Uterus (tissue), 4 donors: ENCODE measurements around the gene AKR1E2. TPM values are rescaled to one million over a fixed set of nuclear protein-coding genes. Genes with fewer than 3 reads are reported as not detected.

Experiments used
- DNase-seq, 2 donors: peaks; one replicate each; pipeline ENCODE4 v3.0.0-alpha.2; 2019 to 2020
- H3K27ac ChIP-seq, 2 donors: fragments of 200-600 bp; sonication (generic); 1 replicate in 1 of 2; 2 replicates in 1 of 2; pipeline ENCODE4 v1.5.1; 2016 to 2018
- H3K27me3 ChIP-seq, 2 donors: fragments of 200-600 bp; sonication (generic); one replicate each; pipeline ENCODE4 v1.5.1; 2018 to 2019; ENCODE audit warnings: control low read depth in 1 of 2
- H3K36me3 ChIP-seq, 2 donors: fragments of 200-600 bp; sonication (generic); one replicate each; pipeline ENCODE4 v1.5.1; 2019; ENCODE audit warnings: control low read depth in 1 of 2
- H3K4me1 ChIP-seq, 2 donors: fragments of 200-600 bp; sonication (generic); one replicate each; pipeline ENCODE4 v1.5.1; 2018 to 2019; ENCODE audit warnings: control low read depth in 1 of 2
- H3K4me3 ChIP-seq, 2 donors: fragments of 200-600 bp; sonication (generic); 1 replicate in 1 of 2; 2 replicates in 1 of 2; pipeline ENCODE4 v1.5.1; 2018 to 2019; ENCODE audit warnings: mild to moderate bottlenecking in 1 of 2
- H3K9me3 ChIP-seq, 2 donors: fragments of 200-600 bp; sonication (generic); one replicate each; pipeline ENCODE4 v1.5.1; 2019; ENCODE audit warnings: control low read depth in 1 of 2
- CTCF ChIP-seq, 4 experiments: fragments of 200-600 bp in 2 of 4; fragments of 450-650 bp in 2 of 4; sonication (generic) in 2 of 4; IDR thresholded peaks; one replicate each; pipeline ENCODE4 v1.5.1; 2016 to 2019; ENCODE audit warnings: antibody characterized with exemption in 4 of 4, mild to moderate bottlenecking in 2 of 4, moderate library complexity in 1 of 4
- POLR2A ChIP-seq, 2 donors: fragments of 450-650 bp; IDR thresholded peaks; one replicate each; pipeline ENCODE4 v1.6.1; 2016; ENCODE audit warnings: antibody characterized with exemption in 2 of 2, mild to moderate bottlenecking in 1 of 2, moderate library complexity in 1 of 2
- intact Hi-C: fragments of 100-400 bp; cut with DNase I; formaldehyde crosslinking; loops from one replicate; pipeline ENCODE4 v1.15.1; 2023; ENCODE audit warnings: low total_unique reads
- total RNA-seq, 4 donors: library from RNA; depleted of rRNA in 3 of 4; stranded (reverse); fragments of >200 nt in 3 of 4; gene quantifications; one replicate each; pipeline versions ENCODE4 v1.1.0 to v1.2.4, GENCODE V29; 2014 to 2023
- donor health status: DM: yes; HTN: yes; CAD: no.

AKR1E2 gene
- total RNA-seq, 4 donors from 2014 or later: 1.8 to 31.3 (median 16.1) TPM

- Histone ChIP-seq H3K4me1 (no peaks in the 10 kb centered on the region), H3K27ac (no peak overlapping the region), H3K9me3 (no peaks in the 10 kb centered on the region), H3K4me3 (no peak overlapping the region), H3K36me3 (no peaks in the 10 kb centered on the region), H3K27me3 (no peaks in the 10 kb centered on the region)
- intact Hi-C loops: no loop called here
- DNase-seq: no peak
- TF ChIP-seq CTCF (IDR thresholded peaks at IDR 0.05): no peak
- TF ChIP-seq POLR2A (IDR thresholded peaks at IDR 0.05): no peak
Measured at GRCh38 chr10:4819707-4820106, 6.3 kb upstream of the AKR1E2 start.

- no peak for DNase-seq
- Histone ChIP-seq H3K27ac (no peak overlapping the region), H3K36me3 (no peaks in the 10 kb centered on the region), H3K4me3 (no peak overlapping the region), H3K27me3 (no peaks in the 10 kb centered on the region), H3K4me1 (no peaks in the 10 kb centered on the region), H3K9me3 (no peaks in the 10 kb centered on the region)
- intact Hi-C loops: no loop called here
- TF ChIP-seq CTCF (IDR thresholded peaks at IDR 0.05) (no peak), POLR2A (IDR thresholded peaks at IDR 0.05) (no peak)
Measured at GRCh38 chr10:4820804-4821401, 5.1 kb upstream of the AKR1E2 start.

- intact Hi-C loops: no loop called here
- H3K27ac ChIP-seq: no peak overlapping the region
- H3K4me3 ChIP-seq: no peak overlapping the region
- DNase-seq: no peak
- no peaks in the 10 kb centered on the region for H3K27me3 ChIP-seq
- H3K36me3 ChIP-seq: no peaks in the 10 kb centered on the region
- H3K4me1 ChIP-seq: no peaks in the 10 kb centered on the region
- TF ChIP-seq POLR2A (IDR thresholded peaks at IDR 0.05) (no peak), CTCF (IDR thresholded peaks at IDR 0.05) (no peak)
- H3K9me3 ChIP-seq: no peaks in the 10 kb centered on the region
Measured at GRCh38 chr10:4822208-4822607, 3.8 kb upstream of the AKR1E2 start.

GRCh38 chr10:4824791-4825310, 1.2 kb upstream of the AKR1E2 start:
- no peaks in the 10 kb centered on the region for H3K4me1 ChIP-seq
- intact Hi-C loops: no loop called here

More at GRCh38 chr10:4824791-4825310, 1.2 kb upstream of the AKR1E2 start:
- no peak for TF ChIP-seq CTCF (IDR thresholded peaks at IDR 0.05)
- TF ChIP-seq POLR2A (IDR thresholded peaks at IDR 0.05): no peak
- Histone ChIP-seq H3K36me3 (no peaks in the 10 kb centered on the region), H3K27me3 (no peaks in the 10 kb centered on the region), H3K4me3 (no peak overlapping the region), H3K9me3 (no peaks in the 10 kb centered on the region), H3K27ac (no peak overlapping the region)
- no peak for DNase-seq
